ENCODE measurements around the gene LDB3. TPM values are rescaled to one million over a fixed set of nuclear protein-coding genes. Genes with fewer than 3 reads are reported as not detected.

LDB3 gene
- total and polyA plus RNA-seq, 2 of the 8 experiments (the other 6 are each of a cell fraction or from before 2014, with no cell fraction given), result 0.20 to 0.43 TPM

- TF ChIP-seq RNF2 (IDR thresholded peaks at IDR 0.05; ENCODE audit: borderline replicate concordance, low read depth, low read length, missing control alignments, poor library complexity, severe bottlenecking) (no peak), SP4 (IDR thresholded peaks at IDR 0.05; ENCODE audit: low read length) (no peak), SIN3A (conservative IDR thresholded peaks at IDR 0.05 in 1 of 2, IDR thresholded peaks at IDR 0.05 in 1 of 2; ENCODE audit: low read depth in 1 of 2, low read length in 2 of 2) (no peak), NANOG (IDR thresholded peaks at IDR 0.05; ENCODE audit: insufficient read depth, low read depth, low read length, poor library complexity, severe bottlenecking) (no peak), EGR1 (IDR thresholded peaks at IDR 0.05; ENCODE audit: borderline replicate concordance, low read depth, low read length) (no peak), SP2 (IDR thresholded peaks at IDR 0.05; ENCODE audit: low read length) (no peak)
These were observed 3.7 kb upstream of the LDB3 start (continued) for GRCh38 chr10:86664341-86665217.

Data from H1 (cell line).